ENCODE results near the gene CLCF1. TPM values are rescaled to one million over a fixed set of nuclear protein-coding genes. Genes with fewer than 3 reads are reported as not detected.

CLCF1 gene
- total and polyA plus RNA-seq, 8 donors, result 2.6 to 69.2 (median 5.4) TPM; not detected in 1

DNA sequence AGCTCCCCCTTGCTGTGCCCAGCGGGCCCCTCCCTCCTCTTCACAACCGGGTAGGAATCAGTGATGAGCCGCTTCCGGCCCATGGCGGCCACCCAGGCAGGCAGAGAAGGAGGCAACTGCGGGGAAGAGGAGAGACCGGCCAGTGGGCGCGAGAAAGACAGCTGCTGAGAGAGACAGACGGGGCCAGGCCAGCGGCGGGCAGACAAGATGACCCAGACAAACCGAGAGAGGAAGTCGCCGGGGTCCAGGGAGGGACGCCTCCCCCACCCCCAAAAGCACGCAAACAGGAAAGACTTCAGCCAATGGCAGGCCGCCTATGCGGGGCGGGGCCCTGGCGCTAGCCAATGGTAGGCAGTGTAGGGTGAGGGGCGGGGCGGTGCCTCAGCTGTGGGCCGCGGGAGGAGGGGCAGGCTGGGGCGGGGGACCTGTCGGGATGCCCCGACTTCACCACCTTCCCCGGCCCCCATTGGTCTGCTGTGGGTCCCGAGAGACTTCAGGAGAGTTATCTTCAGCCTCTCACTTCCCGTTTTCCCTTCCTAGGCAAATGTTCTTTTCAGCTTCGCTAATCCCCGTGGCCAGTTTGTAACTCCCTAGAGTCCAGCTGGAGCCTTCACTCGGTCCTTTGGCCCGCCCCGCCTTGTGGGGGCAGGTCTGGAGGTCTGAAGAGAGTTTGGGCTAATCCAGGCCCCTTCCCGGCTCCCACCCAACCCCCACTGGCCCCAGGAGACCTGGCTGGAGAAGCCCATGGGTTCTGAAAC is 19.9 kb downstream of the CLCF1 start, which contains the start of gene POLD4:
POLD4 (minus strand) TSS at position 230 of the 758 bp plus-strand sequence; CDS start at position 83, 147 bp downstream.
- H3K27ac ChIP-seq, result peak within 1 kb of the TSS; percentile 99 to 100 (median 100)
- peaks cover 66 to 90% (median 82%) of the 10 kb centered on the region in 4 donors for H3K4me1 ChIP-seq
- no peaks in the 10 kb centered on the region for H3K9me3 ChIP-seq
- TF ChIP-seq POLR2AphosphoS5 (IDR thresholded peaks at IDR 0.05) (peak; percentile 1 to 87 (median 82)), EP300 (IDR thresholded peaks at IDR 0.05) (peak; percentile 43), POLR2A (IDR thresholded peaks at IDR 0.05) (peak in 2 of 4 donors; percentile 79 to 80)
- TF ChIP-seq, protein P1, sequence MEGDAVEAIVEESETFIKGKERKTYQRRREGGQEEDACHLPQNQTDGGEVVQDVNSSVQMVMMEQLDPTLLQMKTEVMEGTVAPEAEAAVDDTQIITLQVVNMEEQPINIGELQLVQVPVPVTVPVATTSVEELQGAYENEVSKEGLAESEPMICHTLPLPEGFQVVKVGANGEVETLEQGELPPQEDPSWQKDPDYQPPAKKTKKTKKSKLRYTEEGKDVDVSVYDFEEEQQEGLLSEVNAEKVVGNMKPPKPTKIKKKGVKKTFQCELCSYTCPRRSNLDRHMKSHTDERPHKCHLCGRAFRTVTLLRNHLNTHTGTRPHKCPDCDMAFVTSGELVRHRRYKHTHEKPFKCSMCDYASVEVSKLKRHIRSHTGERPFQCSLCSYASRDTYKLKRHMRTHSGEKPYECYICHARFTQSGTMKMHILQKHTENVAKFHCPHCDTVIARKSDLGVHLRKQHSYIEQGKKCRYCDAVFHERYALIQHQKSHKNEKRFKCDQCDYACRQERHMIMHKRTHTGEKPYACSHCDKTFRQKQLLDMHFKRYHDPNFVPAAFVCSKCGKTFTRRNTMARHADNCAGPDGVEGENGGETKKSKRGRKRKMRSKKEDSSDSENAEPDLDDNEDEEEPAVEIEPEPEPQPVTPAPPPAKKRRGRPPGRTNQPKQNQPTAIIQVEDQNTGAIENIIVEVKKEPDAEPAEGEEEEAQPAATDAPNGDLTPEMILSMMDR (IDR thresholded peaks at IDR 0.05), result no peak
- no peaks in the 10 kb centered on the region for H3K27me3 ChIP-seq
- peak; percentile 99 for DNase-seq
- H3K4me3 ChIP-seq, result peak within 1 kb of the TSS; percentile 55 to 78 (median 70)
- intact Hi-C loops (cut with DNase I; ENCODE audit: low total_unique reads), result no loop called here
- H3K36me3 ChIP-seq, result peaks cover 0 to 7% (median 0%) of the 10 kb centered on the region in 4 donors
- WGBS, 5 donors, result 0 to 1% (median 0%) methylated on average over 30 to 37 of the region's 37 CpGs

DNA sequence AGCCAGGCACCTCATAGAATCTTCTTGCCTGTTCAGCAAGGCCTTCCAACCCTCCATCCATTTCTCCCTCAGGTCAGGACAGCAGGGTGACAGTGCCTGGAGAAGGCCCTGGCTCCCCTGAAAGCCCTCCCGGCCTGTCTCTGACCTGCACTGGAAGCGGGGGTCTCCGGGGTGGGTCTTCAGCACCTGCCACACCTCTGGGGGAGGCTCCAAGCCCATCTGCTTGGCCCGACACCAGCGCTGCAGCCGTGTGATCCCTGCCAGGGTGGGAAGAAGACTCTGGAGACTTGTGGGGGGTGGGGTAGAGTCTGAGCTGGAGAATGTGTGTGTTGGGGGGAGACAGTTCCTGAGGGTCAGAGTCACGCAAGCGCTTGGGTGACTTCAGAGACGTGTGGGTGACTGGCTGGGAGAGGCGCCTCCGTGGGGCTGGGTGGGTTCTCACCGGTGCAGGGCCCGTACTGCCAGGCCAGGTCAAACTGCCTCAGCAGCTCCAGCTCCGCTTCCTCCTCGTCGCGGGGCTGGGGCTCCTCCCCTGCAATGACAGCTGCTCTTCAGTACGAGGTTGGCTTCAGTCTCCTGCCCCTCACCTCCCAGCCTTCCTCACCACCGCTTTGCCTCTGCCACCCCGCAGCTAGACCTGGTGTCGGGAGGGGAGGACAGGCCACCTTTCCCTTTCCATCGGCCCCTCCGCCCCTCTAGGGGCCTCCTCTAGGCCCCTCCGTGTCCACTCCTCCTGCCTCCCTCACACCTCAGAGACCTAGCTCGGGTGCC is 20.7 kb downstream of the CLCF1 start:
- WGBS, 5 donors, result 10 to 19% (median 12%) methylated on average over 15 to 25 of the region's 25 CpGs
- intact Hi-C loops (cut with DNase I; ENCODE audit: low total_unique reads), result no loop called here
- Histone ChIP-seq H3K4me3 (peak overlapping the region; percentile 55 to 78 (median 70)), H3K9me3 (no peaks in the 10 kb centered on the region), H3K36me3 (peaks cover 0 to 7% (median 0%) of the 10 kb centered on the region in 4 donors), H3K27ac (peak overlapping the region; percentile 99 to 100 (median 100)), H3K27me3 (no peaks in the 10 kb centered on the region), H3K4me1 (peaks cover 65 to 90% (median 79%) of the 10 kb centered on the region in 4 donors)
- TF ChIP-seq, protein P1 (IDR thresholded peaks at IDR 0.05), result no peak
- no peak for TF ChIP-seq POLR2AphosphoS5 (IDR thresholded peaks at IDR 0.05)
- TF ChIP-seq POLR2A (IDR thresholded peaks at IDR 0.05), result no peak
- no peak for TF ChIP-seq EP300 (IDR thresholded peaks at IDR 0.05)
- DNase-seq, result peak; percentile 59 to 78

DNA sequence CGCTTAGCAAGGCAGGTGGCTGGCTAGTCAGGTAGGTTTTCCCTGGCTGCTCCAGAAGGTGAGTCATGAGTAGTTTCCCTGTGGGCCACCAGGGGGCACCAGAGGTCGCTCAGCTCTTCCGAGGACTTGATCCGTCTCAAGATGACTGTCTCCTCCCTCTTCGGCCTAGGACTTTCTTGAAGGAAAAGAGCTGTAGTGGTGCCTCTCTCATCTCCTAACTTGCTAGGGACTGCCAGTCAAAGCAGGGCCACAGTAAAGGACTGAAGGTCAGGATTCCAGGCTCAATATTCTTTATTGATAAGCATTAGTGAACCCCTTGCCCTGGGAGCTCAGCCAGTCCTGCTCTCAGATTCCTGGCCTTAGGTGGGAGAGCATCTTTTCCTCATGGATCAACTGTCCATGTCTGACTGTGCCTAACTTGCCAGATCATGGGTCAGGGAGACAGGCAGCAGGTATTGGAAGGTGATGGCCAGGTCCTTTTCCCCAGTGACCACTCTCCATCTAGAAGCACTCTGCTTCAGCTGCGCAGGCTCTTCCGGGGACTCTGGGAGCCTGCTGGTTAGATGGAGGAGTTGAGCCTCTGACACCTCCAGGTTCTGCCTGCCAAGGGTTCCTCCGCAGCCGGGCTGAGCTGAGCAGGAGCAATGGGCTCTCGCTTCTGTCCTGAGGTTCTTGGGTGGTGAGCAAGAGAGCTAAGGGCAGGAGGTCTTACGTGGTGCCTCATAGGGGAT is 22.0 kb downstream of the CLCF1 start:
- intact Hi-C loops (cut with DNase I; ENCODE audit: low total_unique reads), result no loop called here
- Histone ChIP-seq H3K36me3 (peaks cover 0 to 7% (median 0%) of the 10 kb centered on the region in 4 donors), H3K9me3 (no peaks in the 10 kb centered on the region), H3K27ac (peak overlapping the region; percentile 47 to 100 (median 100)), H3K4me3 (peak overlapping the region in 2 of 4 donors; percentile 55 to 63), H3K4me1 (peaks cover 54 to 87% (median 72%) of the 10 kb centered on the region in 4 donors), H3K27me3 (no peaks in the 10 kb centered on the region)
- TF ChIP-seq POLR2AphosphoS5 (IDR thresholded peaks at IDR 0.05) (peak in 2 of 3 donors; percentile 23 to 78), EP300 (IDR thresholded peaks at IDR 0.05) (no peak), POLR2A (IDR thresholded peaks at IDR 0.05) (no peak)
- TF ChIP-seq, protein P1 (IDR thresholded peaks at IDR 0.05), result peak in 6 of 7 experiments; percentile 72 to 95 (median 90)
- 46 to 63% (median 51%) methylated on average over 9 to 11 of the region's 11 CpGs for WGBS, 5 donors
- DNase-seq, result peak; percentile 75 to 95

All from stomach (tissue), 9 donors.